Measurements from ENCODE around the gene AMACR. TPM values are rescaled to one million over a fixed set of nuclear protein-coding genes. Genes with fewer than 3 reads are reported as not detected.
"Not testable (repeated sequence)": the region's sequence is repeated elsewhere in the genome, so short reads cannot be mapped to it uniquely, and the experiment has no call there.

Gene AMACR
- total RNA-seq, 1 experiment from 2014 or later: 48.7 TPM

DNA sequence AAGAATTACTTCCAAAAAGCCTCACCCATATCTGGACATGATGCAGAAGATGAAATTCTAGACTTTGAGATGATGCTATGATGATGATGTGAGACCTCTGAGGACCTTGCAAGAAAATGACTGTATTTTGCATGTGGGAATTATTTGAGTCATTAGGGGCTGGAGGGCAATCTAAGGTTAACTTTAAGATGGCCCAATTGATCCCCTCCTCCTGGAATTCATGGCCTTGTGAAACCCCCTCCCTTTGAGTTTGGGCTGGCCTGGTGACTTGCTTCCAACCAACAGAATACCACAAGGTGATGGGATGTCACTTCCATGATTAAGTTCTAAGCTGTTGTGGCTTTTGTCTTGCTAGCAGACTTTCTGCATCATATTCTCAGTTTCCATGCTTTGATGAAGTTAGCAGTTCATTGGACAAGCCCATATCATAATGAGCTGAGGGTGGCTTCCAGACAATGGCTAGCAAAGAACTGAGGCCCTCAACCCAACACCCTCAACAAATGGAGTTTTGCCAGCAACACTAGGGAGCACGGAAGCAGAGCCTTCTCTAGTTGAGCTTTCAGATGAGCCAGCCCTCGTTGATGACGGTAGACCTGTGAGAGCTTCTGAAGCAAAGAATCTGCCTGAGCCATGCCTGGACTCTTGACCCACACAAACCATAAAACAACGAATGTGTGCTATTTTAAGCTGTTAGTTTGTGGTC is 7.4 kb upstream of the AMACR start:
- in situ Hi-C loops (cut with HindIII; ENCODE audit: low pct_unique_long_range_greater_than_20kb, low sequenced_read_pairs): no loop called here
- DNase-seq (ENCODE audit: low read depth, low spot score): no peak

- no peak for DNase-seq (ENCODE audit: low read depth, low spot score)
- in situ Hi-C loops (cut with HindIII; ENCODE audit: low pct_unique_long_range_greater_than_20kb, low sequenced_read_pairs): no loop called here
Measured at GRCh38 chr5:34014626-34015025, 6.8 kb upstream of the AMACR start.

- no peak for DNase-seq (ENCODE audit: low read depth, low spot score)
- in situ Hi-C loops (cut with HindIII; ENCODE audit: low pct_unique_long_range_greater_than_20kb, low sequenced_read_pairs): no loop called here
Measured at GRCh38 chr5:34013547-34013946, 5.7 kb upstream of the AMACR start.

- in situ Hi-C loops (cut with HindIII; ENCODE audit: low pct_unique_long_range_greater_than_20kb, low sequenced_read_pairs): no loop called here
- DNase-seq (ENCODE audit: low read depth, low spot score): no peak
Measured at GRCh38 chr5:34012791-34013190, 4.9 kb upstream of the AMACR start.

DNA sequence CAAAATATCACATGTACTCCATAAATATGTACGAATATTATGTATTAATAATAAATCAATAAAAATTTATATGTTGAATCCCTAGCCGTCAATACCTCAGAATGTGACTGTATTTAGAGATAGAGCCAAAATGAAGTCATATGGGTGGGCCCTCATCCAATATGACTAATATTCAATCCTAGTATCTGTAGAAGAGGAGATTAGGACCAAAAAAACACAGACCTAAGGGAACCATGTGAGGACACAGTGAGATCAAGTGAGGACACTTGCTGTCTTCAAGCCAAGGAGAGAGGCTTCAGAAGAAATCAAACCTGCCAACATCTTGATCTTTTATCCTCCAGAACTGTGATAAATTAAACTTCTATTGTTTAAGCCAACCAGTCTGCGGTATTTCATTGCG is 3.7 kb upstream of the AMACR start:
- in situ Hi-C loops (cut with HindIII; ENCODE audit: low pct_unique_long_range_greater_than_20kb, low sequenced_read_pairs): no loop called here
- DNase-seq (ENCODE audit: low read depth, low spot score): no peak

DNA sequence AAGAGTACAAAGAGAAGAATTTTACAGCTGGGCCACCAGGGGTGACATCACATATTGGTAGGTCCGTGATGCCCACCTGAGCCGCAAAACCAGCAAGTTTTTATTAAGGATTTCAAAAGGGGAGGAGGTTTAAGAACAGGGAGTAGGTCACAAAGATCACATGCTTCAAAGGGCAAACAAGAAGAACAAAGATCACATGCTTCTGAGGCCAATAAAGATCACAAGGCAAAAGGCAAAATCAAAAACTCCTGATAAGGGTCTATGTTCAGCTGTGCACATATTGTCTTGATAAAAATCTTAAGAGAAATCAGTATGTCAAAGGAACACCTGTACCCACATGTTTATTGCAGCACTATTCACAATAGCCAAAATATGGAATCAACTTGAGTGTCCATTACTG is 2.3 kb upstream of the AMACR start:
- in situ Hi-C loops (cut with HindIII; ENCODE audit: low pct_unique_long_range_greater_than_20kb, low sequenced_read_pairs); DNase-seq (ENCODE audit: low read depth, low spot score): not testable (repeated sequence)

DNA sequence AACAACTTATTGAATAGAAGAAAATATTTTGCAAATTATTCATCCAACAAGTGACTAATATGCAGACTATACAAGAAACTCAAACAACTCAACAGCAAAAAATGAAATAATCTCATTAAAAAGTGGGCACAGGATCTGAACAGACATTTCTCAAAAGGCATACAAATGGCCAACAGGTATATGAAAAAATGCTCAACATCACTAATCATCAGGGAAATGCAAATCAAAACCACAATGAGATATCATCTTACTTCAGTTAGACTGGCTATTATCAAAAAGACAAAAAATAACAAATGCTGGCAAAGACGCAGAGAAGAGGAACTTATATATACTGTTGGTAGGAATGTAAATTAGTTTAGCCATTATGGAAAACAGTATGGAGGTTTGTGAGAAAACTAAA is 1.8 kb upstream of the AMACR start:
- no peak for DNase-seq (ENCODE audit: low read depth, low spot score)
- in situ Hi-C loops (cut with HindIII; ENCODE audit: low pct_unique_long_range_greater_than_20kb, low sequenced_read_pairs): no loop called here

DNA sequence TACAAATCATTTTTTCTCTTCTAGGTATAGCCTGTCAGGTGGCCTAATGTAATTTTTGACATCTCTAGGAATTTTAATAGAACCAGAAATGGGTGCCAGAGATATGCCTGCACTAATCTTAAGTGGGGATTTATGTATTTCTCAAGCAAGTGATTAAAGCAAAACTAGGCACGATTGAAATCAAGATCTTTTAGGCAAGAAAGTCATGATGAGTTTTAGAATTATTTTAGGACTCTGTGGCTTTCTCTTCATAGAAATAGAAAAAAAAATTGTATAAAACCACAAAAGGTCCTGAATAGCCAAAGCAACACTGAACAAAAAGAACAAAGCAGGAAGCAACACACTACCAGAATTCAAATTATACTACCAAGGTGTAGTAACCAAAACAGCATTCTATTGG is 952 bp upstream of the AMACR start:
- peak; percentile 23 for DNase-seq (ENCODE audit: low read depth, low spot score)
- in situ Hi-C loops (cut with HindIII; ENCODE audit: low pct_unique_long_range_greater_than_20kb, low sequenced_read_pairs): no loop called here

DNA sequence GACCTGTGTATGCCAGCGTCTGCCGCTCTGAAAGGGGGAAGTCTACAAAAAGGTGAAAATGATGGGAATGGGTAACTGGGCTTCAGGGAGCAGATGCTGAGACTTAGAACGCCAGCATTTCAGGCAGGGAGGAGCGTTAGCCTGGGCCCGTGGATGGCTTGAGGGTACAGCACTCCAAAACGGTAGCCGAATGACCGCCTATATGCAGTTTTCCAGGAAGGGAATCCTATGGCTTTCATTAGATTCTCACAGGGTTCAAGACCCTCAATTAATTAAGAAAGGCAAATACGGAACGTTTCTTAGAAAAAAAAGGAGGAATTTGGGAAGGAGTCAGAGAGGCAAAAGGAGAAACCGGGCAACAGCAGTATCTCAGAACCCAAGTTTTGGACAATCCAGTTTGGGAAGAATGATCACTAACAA is 639 bp downstream of the AMACR start:
- no peak for DNase-seq (ENCODE audit: low read depth, low spot score)
- in situ Hi-C loops (cut with HindIII; ENCODE audit: low pct_unique_long_range_greater_than_20kb, low sequenced_read_pairs): no loop called here

GRCh38 chr5:34005681-34006080 is 2.2 kb downstream of the AMACR start:
- no peak for DNase-seq (ENCODE audit: low read depth, low spot score)
- in situ Hi-C loops (cut with HindIII; ENCODE audit: low pct_unique_long_range_greater_than_20kb, low sequenced_read_pairs): no loop called here

DNA sequence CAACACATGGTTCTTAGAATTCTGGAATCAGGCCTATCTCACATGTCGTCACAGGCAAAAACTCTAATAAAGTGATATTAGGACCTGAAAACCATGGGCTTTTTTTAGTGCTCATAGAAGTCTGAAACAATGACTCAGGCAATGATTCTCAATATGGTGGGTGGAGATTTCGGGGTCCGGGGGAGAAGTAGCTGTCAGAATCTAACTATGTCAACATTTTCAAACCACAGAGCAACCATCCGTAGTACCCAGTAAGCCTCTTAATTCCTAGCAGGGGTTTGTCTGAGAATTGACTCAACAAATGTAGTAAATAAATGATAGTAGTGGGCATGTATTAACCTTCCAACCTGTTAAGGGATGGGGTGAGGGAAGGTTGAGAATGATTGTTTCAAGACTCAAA is 2.6 kb downstream of the AMACR start:
- no peak for DNase-seq (ENCODE audit: low read depth, low spot score)
- in situ Hi-C loops (cut with HindIII; ENCODE audit: low pct_unique_long_range_greater_than_20kb, low sequenced_read_pairs): no loop called here

GRCh38 chr5:34003941-34004340 is 3.9 kb downstream of the AMACR start:
- no peak for DNase-seq (ENCODE audit: low read depth, low spot score)
- in situ Hi-C loops (cut with HindIII; ENCODE audit: low pct_unique_long_range_greater_than_20kb, low sequenced_read_pairs): no loop called here

- DNase-seq (ENCODE audit: low read depth, low spot score): no peak
- in situ Hi-C loops (cut with HindIII; ENCODE audit: low pct_unique_long_range_greater_than_20kb, low sequenced_read_pairs): no loop called here
Measured at GRCh38 chr5:34002629-34003328, 5.1 kb downstream of the AMACR start.

DNA sequence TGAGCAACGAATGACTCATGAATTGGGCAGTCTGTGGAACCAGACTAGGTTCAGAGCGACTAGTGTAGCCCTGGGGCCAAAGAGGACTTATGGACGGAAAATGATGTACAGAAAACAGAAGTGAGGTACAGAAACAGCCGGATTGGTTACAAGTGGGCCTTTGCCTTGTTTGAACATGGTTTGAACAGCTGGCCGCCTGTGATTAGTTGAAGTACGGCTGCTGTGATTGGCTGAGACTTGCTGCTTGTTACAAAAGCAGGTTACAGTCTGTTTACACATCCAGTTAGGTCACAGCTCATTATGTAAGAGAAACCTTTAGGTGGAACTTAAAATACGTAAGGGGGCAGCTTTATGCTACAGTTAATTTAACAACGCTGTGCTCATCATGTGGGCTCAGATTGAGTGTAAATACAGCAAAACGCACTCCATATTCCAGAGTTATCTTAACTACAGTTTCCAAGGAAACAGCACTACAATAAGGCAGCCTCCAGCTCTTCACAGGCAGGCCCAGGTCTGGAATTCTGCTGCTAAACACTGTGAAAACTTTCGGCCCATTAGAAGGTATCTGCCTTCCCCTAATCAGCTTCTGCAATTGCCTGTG is 6.5 kb downstream of the AMACR start:
- no peak for DNase-seq (ENCODE audit: low read depth, low spot score)
- in situ Hi-C loops (cut with HindIII; ENCODE audit: low pct_unique_long_range_greater_than_20kb, low sequenced_read_pairs): no loop called here

- in situ Hi-C loops (cut with HindIII; ENCODE audit: low pct_unique_long_range_greater_than_20kb, low sequenced_read_pairs): no loop called here
- DNase-seq (ENCODE audit: low read depth, low spot score): no peak
Measured at GRCh38 chr5:33999978-34000377, 7.9 kb downstream of the AMACR start.

DNA sequence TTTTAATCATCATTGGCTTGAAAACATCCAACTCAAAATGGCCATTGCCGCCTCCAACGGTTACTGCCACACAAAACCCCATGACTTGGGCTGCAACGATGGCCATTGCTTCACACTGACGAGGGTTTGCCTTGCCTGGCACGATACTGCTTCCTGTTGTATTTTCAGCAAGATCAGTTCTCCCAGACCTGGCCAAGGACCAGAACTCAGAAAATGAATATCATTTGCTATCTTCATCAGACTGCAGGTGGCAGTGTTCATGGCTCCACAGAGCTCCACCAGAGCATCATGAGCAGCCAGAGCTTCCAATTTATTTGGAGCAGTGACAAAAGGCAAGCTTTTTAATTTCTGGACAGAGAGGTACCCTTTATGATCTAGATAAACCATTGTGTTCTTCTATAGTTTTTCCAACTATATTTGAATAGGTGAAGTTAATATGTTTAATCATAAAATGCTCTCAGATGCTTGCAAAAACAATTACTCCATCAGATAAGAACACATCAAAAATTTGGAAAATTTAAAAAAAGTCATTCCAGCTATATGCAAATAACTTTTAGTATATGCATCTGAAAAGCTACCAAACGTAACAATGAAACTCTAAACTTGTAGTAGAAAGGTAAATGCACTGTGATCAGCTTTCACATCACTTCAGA is 10.4 kb downstream of the AMACR start:
- peak; percentile 92 for DNase-seq (ENCODE audit: low read depth, low spot score)
- in situ Hi-C loops (cut with HindIII; ENCODE audit: low pct_unique_long_range_greater_than_20kb, low sequenced_read_pairs): no loop called here

DNA sequence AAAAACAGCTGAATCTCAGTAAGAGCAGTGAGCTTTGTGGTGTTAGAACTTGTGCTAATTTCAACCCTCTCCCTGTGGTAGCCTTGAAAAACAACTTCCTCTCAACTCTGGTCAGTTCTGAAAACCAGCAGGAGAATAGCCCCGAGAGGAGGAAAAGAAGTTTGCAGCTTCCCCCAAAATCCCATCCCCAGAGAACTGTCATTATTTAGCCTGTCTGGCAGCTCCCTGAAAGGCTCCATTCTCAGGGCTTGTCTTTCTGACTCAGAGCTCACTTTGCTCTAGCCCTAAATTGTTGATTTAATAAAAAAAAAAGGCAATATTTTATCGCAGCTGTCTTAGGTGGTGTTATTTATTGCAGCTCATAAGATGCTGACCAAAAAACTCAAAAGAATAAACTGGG is 12.0 kb downstream of the AMACR start:
- in situ Hi-C loops (cut with HindIII; ENCODE audit: low pct_unique_long_range_greater_than_20kb, low sequenced_read_pairs): no loop called here

DNA sequence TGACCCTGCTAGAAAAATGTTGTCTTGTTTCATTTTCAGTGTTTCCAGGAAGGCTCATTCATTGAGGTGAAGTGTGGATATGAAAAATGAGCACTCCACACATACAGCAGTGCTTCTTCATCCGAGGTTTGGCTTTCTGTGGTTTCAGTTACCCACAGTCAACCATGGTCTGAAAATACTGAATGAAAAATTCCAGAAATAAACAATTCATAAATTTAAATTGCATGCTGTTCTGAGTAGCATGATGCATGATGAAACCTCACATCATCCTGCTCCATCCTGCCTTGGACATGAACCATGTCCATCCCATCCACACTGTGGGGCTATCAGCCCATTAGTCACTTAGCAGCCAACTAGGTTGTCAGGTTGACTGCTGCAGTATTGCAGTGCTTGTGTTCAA is 13.0 kb downstream of the AMACR start:
- in situ Hi-C loops (cut with HindIII; ENCODE audit: low pct_unique_long_range_greater_than_20kb, low sequenced_read_pairs): no loop called here
- no peak for DNase-seq (ENCODE audit: low read depth, low spot score)

More for the DNA sequence above, 12.0 kb downstream of the AMACR start:
- DNase-seq (ENCODE audit: low read depth, low spot score): no peak

All from SK-MEL-5 (cell line).